ENCODE results near the gene ABCC11.

The ABCC11 gene

DNA sequence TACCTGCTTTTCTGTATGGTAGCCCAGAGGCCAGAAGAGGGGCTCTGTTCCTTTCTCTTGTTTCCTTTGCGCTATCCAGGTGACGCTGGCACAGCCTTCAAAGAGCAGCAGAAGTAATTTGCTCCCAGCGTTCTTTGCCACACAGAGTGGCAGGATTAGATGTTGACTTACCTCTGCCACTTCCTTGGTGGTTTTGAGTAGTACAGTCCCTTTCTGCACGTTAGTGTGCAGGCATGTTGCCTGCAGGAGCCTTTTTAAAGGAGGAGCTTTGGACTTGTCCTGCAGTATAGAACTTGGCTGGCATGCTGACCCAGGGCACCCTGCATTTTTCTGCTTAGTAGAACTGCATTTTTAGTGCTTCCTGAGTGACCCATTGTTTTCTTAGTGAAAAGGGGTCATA is at the start of gene ABCC11:
TSS of gene ABCC11 (minus strand) at position 229 of the 400 bp plus-strand sequence. CDS start 15,618 bp downstream, outside the sequence.
- no peak for DNase-seq

DNA sequence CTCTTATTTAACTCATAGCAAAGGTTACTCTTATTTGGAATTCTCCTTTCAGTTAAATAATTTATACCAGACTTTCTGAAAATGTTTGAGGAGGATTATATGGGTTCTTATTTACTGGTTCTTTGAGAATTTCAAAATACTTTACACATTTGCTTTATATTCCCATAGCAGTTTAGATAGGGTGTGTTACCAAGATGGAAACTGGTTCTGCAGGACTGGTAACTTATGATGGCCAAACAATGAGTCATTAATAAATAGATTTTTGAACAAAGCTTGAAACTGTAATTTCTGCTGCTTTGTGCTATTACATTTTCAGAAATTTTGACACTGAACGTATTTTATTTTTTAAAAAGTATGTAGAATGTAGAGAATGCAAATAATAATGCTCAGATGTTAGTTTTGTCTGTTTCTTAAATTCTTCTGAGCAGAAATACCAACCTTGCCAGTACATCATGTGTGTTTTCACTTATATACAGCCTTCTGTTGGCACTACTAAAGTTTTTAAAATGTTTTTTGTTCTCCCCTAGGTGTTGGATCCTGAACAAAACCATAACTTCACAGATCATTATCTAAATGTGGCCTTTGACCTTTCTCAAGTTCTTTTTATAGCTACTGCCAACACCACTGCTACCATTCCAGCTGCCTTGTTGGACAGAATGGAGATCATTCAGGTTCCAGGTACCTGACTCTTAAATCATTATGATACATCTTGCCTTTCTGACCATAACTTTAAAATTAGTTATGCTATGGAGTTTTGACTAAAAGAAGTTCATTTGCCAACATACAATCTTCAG is 48.3 kb upstream of the ABCC11 start:
- DNase-seq, result no peak

DNA sequence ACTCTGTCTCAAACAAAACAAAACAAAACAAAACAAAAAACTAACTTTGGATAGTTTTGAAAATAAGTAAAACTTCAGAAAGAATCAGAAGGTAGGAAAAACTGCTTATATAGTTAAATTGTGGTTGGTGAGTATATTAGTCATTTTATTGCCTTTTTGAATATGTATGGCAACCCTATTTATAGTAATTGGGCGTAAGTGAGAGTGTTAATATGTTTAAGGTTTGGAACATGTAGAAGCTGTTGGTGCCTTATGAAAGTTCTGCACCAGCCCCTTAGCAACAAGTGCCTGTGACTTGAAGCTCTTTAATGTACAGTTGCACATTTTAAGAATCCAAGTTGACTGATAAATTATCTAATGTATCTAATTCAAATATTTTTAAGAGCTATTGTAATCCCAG is 47.4 kb upstream of the ABCC11 start:
- no peak for DNase-seq

DNA sequence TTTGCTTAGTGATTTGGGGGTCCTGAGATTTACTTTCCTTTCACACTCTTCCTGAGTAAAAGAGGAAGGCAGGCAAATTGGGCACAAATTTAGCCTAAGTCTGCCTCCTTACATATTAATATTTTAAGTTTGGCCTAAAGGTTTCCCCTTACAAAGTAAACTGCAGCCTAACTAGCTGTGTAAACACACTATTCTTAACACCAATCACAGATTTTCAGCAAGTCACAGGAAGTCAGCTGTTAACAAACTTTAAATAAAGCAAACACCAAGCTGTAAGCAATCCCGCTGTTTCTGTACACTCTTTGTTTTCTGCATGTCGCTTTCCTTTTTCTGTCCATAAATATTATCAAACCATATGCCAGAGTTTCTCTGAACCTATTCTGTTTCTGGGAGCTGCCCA is 45.1 kb upstream of the ABCC11 start:
- DNase-seq, result no peak

DNA sequence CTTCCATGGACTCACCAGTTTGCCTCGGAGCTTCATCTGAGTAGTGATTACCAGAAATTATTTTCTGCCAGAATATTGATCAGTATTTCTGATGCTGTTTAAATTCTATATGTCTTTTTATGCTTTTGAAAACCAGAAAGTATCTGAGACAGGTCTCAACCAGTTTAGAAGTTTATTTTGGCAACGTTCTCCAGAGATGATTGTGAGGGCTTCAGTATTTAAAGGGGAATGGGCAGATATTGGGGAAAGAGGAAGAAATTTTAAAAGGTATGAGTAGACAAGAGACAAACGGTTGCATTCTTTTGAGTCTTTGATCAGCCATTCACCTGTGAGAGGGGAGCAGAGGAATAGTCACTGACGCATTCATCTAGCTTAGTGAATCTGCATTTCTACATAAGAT is 44.4 kb upstream of the ABCC11 start:
- DNase-seq, result no peak

DNA sequence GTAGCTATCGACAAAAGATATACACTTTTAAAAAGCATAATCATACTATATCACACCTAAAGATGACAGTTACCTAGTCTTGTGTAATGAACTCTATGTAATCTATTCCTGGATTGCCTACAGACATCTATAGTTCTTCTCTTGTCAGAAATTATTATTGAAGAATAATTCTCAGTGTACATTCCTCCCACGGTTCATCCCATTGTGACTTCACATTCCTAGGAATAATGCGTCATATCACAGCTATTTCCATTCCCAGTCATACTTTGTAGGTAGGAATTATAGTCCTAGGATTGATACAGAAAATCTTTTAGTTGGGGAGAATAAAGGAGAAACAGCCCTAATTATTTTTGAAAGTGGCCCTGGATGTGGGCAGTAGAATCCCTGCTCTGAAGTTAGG is 44.0 kb upstream of the ABCC11 start:
- DNase-seq, result no peak

DNA sequence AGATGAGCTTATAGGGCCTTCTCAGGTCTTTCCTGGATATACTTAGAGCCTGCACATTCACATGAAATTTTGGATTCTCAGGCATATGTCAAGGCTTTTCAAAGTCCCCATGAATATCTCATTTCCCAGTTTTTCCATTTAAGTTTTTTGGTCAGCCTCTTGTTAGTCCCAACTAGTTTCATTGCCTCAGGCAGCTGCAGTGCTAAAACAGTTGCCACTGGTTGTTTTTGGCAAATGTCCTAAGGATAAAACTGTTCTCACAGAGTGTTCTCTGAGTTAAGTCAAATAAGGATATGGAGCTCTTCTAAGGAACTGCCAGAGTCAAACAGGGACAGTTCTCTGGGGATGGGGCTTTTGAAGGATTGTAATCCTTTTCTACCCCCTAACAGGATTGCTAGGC is 39.9 kb upstream of the ABCC11 start:
- DNase-seq, result no peak

DNA sequence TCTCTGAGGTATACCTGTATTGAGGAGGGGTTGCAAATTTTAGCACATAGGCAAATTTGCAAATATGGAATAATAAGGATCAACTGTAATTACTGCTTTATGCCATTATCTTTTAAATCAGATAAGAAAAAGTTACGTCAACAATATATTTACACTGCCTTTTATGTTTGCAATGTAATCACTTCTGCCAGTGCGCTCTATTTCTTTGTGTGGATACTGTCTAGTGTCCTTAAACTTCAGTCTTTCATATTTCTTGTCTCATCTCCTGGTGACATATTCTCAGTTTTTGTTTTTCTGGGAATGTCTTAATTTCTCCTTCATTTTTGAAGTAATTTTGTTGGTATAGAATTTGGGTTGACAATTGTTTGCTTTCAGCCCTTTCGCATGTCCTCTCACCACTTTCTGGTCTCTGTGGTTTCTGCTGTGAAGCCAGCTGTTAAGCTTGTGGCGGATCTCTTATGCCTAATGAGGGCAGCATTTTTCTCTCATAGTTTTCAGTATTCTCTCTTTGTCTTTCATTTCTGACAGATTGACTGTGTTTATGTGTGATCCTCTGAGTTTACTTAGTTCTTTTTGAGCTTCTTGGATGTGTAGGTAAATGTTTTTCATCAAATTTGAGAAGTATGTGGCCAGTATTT is 37.6 kb upstream of the ABCC11 start:
- DNase-seq, result no peak

DNA sequence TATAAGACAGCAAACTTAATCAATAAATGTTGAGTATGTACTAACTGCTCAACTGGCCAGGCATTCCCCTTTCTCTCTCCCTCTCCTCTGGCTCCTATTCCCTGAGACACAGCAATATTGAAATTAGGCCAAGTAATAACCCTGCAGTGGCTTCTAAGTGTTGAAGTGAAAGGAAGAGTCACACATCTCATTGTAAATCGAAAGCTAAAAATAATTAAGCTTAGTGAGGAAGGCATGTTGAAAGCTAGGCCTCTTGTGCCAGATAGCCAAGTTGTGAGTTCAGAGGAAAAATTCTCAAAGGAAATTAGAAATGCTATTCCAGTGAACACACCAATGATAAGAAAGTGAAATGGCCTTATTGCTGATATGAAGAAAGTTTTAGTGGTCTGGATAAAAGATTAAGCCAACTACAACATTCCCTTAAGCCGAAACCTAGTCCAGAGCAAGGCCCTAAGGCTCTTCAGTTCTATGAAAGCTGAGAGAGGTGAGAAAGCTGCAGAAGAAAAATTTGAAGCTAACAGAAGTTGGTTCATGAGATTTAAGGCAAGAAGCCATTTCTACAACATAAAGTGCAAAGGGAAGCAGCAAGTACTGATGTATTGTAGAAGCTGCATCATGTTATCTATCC is 35.4 kb upstream of the ABCC11 start:
- no peak for DNase-seq

DNA sequence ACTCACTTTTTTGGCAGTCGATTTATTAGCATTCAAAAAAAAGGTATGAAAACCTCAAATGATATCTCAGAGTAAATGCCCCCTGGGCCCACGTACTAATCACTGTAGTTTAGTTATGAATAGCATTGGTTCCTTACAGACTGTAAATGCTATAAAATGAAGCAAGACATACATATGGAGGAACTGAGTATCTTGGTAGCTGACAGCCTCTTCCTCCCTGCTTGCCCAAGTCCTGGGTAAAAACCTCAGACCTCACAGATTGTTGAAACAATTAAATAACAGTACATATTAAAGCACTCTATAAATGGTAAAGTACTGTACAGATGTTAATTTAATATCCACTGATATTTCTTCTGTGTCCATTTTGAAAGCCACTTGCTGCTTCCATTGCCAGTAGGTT is 33.2 kb upstream of the ABCC11 start:
- DNase-seq, result no peak

DNA sequence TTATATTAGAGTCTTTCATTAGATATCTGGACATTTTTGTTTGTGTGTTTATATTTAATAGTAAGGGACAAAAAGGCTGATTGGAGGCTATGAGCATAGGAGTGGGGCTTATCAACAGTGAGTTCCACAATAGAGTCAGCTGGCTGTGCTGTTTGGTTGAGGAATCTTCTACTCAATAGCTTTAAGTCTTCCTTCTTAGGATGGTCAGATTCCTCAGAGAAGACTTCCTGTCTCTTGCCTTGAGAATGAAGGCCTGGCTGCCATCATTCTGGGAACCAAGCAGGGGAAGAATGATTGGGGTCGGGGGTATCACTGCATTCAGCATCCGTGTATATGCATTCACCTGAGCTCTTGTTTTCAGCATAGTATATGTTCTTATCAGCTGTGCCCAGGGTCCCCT is 31.9 kb upstream of the ABCC11 start:
- DNase-seq, result no peak

DNA sequence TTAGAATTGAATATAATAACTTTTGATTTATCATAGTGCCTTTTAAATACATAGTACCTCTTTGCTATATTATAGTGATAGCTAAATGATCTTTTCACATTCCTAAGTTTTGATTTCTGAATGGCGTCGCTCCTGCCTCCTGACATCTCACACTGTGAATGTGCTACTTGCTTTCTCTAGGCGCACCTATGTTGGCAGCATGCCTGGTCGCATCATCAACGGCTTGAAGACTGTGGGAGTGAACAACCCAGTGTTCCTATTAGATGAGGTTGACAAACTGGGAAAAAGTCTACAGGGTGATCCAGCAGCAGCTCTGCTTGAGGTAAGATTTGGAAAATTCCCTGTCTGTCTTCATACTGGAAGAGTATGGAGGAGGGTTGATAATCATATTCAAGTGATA is 29.8 kb upstream of the ABCC11 start:
- DNase-seq, result peak; percentile 16

DNA sequence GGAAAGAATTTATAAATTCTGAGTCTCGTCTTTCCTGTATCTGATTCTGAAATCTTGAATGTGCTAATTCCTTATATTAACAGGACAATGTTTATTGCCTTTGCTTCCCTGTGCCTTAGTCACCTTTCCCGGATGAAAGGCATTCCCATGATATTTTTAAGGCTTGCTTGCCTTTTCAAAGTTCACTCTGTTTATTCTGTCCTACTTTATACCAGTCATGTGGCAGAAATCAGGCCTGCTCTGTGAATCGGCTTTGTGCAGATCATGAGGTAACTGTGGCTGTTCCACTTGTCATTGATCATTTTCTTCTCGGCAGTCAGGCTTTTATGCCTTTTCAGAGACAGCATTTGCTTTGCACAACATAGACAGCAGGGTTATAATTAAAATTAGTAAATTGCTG is 28.8 kb upstream of the ABCC11 start:
- DNase-seq, result no peak

DNA sequence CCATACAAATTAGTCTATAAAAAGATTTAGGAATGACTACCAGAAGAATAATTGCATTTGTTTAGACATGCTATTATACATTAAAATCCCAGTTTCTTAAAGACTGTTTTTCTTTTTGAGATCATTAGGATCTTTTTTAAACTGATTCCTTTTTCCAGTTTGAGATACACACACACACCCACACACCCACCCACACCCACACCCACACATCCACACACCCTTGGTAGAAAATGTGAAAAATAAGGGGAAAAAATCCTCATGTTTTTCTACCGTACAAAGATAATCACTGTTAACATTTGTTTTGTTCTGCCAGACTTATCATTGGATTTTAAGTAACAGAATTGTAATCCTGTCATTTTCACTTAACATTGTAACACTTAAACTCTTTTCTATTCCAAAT is 27.1 kb upstream of the ABCC11 start:
- no peak for DNase-seq

DNA sequence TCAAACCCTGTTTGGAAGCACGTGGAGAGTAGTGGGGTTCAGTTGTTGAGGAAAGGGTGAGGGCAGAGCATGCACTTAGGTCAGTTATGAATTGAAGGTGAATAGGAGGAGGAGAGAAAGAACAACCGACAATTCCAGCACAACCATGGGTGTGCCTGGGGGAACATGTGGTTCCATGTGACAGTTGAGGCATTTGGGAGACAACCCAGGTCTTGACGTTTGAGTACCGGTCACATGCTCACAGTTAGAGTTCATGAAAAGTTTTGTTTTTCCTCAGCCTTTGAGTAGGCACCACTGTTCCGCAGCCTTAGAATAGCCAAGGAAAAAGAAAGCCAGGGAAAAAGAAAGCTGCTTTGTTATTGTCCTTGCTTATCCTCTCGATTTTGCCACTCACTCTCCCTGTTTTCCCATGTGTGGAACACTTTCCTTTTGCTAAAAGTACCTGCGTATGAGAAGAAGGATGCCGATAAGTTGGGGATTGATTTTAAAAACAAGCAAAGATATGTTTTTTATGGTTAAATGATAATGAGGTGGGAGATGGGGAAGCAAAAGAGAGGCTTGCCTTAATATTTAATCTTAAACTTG is 25.6 kb upstream of the ABCC11 start:
- DNase-seq, result no peak

DNA sequence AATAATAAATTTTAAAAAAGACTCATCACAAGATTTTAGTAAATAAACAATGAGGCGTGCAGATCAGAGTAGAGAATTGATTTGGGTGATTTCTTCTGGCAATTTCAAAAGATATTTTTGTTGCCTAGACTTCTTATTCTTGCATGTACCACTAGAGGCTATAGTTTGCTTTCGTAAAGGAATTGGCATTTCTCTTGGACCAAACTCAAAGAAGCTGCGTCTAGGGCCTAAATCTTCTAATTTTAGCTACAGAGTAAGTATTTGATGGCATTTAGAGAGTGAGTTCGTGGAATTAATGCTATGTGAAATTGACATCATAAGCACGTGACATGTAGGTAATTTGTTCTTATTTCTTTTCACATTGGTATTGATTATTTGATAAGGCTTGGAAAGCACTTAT is 24.4 kb upstream of the ABCC11 start:
- no peak for DNase-seq

DNA sequence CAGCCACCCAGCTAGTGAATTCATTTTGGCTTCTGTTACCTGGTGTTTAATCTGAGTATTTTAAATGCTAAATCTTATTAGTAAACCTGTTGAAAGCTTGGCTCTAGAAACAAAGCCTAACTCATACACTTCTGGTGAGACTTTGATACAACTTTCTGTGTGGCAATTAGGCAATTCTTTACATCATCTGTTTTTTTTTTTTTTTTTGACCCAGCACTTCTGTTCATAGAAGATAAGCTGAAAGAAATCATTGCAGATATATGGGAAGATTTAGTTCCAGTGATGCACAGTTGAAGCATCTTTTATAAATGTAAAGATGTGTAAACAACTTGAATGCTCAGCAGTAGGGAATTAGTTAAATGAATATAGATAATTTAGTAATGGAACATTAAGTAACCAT is 21.7 kb upstream of the ABCC11 start:
- DNase-seq, result no peak

DNA sequence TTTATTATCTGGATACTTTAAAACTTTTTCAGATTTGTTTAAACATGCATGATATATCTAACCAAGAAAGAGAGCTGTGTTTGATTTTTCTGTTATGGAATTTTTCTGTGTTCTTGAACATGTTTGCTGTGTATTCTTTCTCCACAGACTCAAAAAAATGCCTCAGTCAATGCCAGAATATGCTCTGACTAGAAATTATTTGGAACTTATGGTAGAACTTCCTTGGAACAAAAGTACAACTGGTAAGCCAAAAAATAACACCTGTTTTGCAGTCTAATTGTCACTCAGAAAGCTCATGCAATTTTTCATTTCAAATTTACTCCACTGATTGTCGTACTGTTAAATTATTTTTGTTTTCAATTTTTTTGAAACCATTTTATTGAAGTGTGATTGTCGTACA is 15.3 kb upstream of the ABCC11 start:
- no peak for DNase-seq

DNA sequence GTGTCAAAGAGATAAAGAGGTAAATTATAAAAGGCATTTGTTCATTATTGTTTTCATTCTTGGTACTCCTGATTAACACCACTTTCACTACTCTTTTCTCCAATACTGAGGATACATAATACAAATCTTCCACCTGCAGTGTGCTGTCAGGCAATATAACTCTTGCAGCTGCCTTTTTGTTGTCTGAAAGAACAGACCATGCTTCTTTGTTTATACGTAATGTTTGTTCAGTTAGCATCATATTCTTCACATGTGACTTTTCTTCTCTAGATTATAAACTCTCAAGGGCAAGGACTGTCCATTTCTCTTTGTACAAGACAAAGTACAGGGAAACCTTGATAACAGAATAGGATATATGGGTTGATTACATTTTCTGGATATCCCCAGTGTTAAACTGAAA is 14.2 kb upstream of the ABCC11 start:
- no peak for DNase-seq

DNA sequence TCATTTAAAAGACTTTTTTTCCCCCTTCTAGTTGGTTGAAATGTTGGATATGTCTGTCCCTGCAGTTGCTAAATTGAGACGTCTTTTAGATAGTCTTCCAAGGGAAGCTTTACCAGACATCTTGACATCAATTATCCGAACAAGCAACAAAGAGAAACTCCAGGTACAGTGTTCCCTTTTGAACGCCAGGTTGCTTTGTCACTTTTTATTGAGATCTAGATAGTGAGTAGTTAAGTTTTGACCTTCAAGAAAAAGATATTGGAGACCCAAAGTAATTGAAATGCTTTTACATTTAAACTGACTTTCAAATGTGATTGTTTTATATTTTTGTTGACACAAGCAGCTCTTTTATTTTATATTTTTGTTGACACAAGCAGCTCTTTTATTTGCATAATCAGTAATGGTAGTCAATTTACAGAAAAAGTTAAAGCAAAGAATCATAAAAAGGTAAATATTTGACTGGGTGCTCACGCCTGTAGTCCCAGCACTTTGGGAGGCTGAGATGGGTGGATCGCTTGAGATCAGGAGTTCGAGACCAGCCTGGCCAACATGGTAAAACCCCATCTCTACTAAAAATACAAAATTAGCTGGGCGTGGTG is 9.3 kb upstream of the ABCC11 start:
- DNase-seq, result no peak

DNA sequence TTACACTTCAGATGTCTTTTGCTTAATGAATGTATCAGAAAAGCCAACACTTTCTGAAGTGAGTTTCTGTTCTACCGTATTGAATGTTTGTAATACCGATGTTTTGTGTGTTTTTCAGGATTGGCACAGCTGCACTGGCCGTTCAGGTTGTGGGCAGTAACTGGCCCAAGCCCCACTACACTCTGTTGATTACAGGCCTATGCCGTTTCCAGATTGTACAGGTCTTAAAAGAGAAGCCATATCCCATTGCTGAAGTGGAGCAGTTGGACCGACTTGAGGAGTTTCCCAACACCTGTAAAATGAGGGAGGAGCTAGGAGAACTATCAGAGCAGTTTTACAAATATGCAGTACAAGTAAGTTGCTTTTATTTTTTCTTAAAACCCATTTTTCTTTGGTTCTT is 4.7 kb upstream of the ABCC11 start:
- DNase-seq, result no peak

DNA sequence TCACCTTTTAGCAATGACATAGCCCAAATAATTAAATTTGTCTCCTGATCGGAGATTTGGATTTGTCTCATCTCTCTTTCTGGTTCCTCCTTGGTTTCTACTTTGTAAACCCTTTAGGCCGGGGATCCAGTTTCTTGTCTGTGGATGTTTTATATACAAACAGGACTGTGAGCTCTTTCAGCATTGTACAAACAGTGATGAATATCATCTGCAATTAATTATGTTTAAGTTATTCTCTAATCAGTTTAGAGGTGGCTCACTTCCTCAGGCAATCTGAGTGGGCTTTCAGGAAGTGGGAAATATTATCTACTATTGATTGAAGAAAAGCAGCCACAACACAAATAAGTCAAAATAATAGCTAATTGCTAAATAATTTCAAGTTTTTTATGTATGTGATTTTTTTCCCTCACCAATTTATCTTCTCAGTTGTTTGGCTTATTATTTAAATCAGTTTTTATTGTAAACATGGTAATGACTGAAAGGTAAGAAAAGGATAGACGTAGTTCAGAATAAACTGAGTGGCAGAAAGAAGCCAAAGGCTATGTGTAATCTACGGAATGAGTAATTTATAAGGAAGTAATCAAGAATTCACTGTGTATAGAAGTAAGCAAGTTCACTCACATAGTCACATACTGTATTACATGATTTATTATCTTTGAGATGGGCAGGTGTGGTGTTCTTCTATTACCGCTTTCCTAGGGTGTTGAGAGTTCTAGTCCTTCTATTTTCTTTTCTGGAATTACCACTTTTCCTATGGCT is 3.4 kb upstream of the ABCC11 start:
- no peak for DNase-seq

DNA sequence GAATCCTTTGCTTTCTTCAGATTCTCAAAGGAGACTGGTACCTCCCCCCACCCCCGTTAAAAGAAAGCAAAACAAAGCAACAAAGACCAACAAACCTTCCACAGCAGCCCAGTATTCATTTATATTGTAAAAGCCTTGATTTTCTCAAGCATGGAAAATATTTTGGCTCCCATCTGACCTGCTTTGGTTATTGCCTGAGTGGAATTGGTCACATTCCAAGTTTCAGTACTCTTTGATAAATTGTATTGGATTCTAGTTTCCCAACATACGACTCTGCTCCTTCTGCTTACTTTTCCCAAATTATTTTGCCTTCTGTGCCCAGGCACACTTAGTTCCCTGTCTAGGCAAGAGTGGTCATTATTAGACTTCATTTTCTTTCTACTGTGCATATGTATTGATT is 1.3 kb downstream of the ABCC11 start:
- DNase-seq, result no peak
